Pancreas (tissue), 10 donors: Measurements from ENCODE around the gene PDGFRB. TPM values are rescaled to one million over a fixed set of nuclear protein-coding genes. Genes with fewer than 3 reads are reported as not detected.

Source experiments
- ATAC-seq, 4 donors: fragments of 200-7000 bp; cut with Tn5 transposase; one replicate each; pipeline versions ENCODE4 v1.8.0 to v1.9.1; 2020; ENCODE audit warnings: mild to moderate bottlenecking in 4 of 4, moderate library complexity in 4 of 4
- DNase-seq, 6 donors: peaks; one replicate each; pipeline ENCODE4 v3.0.0-alpha.2; 2020
- FAIRE-seq: peaks from 2 replicates; lab custom pipeline; 2012; peaks lifted over from hg19 to GRCh38; lab: Jason Lieb, UNC
- H3K27ac ChIP-seq, 4 donors: fragments of 200-600 bp; sonication (generic); 1 replicate in 3 of 4; 2 replicates in 1 of 4; pipeline versions ENCODE4 v1.5.0 to v1.8.0; 2020
- H3K27me3 ChIP-seq, 4 donors: fragments of 200-600 bp; one replicate each; pipeline ENCODE4 v1.8.0; 2021
- H3K36me3 ChIP-seq, 3 donors: fragments of 200-600 bp; sonication (generic) in 1 of 3; one replicate each; pipeline versions ENCODE4 v1.5.0 to v1.8.0; 2020 to 2021
- H3K4me1 ChIP-seq, 3 donors: fragments of 200-600 bp; one replicate each; pipeline ENCODE4 v1.8.0; 2021
- H3K4me3 ChIP-seq, 4 donors: fragments of 200-600 bp; sonication (generic) in 2 of 4; one replicate each; pipeline versions ENCODE4 v1.5.0 to v1.8.0; 2020 to 2021
- H3K9me3 ChIP-seq, 4 donors: fragments of 200-600 bp; one replicate each; pipeline ENCODE4 v1.8.0; 2021
- CTCF ChIP-seq, 4 donors: fragments of 200-600 bp; sonication (generic) in 3 of 4; IDR thresholded peaks; one replicate each; pipeline versions ENCODE4 v1.5.0 to v1.8.0; 2021; ENCODE audit warnings: antibody characterized with exemption in 4 of 4
- WGBS, 2 donors: extraction: QIAGEN DNeasy Blood & Tissue Kit; methylation state at CpG; one replicate each; pipeline ENCODE4 v1.1.7; 2013; 5-methylcytosine and 5-hydroxymethylcytosine counted together
- intact Hi-C, 3 donors: fragments of 100-400 bp; cut with DNase I; formaldehyde crosslinking; loops; one replicate each; pipeline versions ENCODE4 v1.11.1 to v1.14.2; 2022
- polyA plus RNA-seq, 2 donors: library from polyadenylated mRNA; stranded (reverse); fragments of 200-250 nt; gene quantifications; one replicate each; pipeline ENCODE4 v1.2.3, GENCODE V29; 2013
- total RNA-seq, 6 donors: library from RNA; stranded (reverse); fragmentation: NEBNext Ultra II Directional in 4 of 6; extraction: Animal tissue kit (Norgen Biotek cat#: 25700) in 4 of 6; gene quantifications; one replicate each; pipeline versions ENCODE4 v1.2.1 to v1.2.4, GENCODE V29; 2021 to 2023
- donor health status: healthy with polysubstance abuse.
- donor health status: DM: no; HTN: no; CAD: no; lungs with moderate emphysema.
- donor health status: DM: no; HTN: no; CAD: no.
- donor health status: control.
- donor health status: control.
- donor health status: Bipolar disorder and iron deficiency.
- donor health status: DM: yes; HTN: yes; CAD: no.
- donor health status: DM: no; HTN: no; CAD: no.
- donor health status: DM: no; HTN: no; CAD: no.
- donor health status: DM: yes; HTN: yes; CAD: no.

The PDGFRB gene
- total and polyA plus RNA-seq, 8 donors, result 7.2 to 48.6 (median 14.5) TPM

- intact Hi-C loops, result no loop called here
- DNase-seq (no peak), ATAC-seq (no peak), FAIRE-seq (no peak)
- no peaks in the 10 kb centered on the region for H3K27me3 ChIP-seq
- H3K4me1 ChIP-seq, result no peaks in the 10 kb centered on the region
- H3K9me3 ChIP-seq, result no peaks in the 10 kb centered on the region
- H3K36me3 ChIP-seq, result no peaks in the 10 kb centered on the region
- no peak overlapping the region for H3K4me3 ChIP-seq
- no peak for TF ChIP-seq CTCF (IDR thresholded peaks at IDR 0.05)
- H3K27ac ChIP-seq, result no peak overlapping the region
- WGBS, 2 donors, result 81 to 87% methylated on average over 4 of the region's 4 CpGs
Measured at GRCh38 chr5:150107909-150108447, 47.7 kb downstream of the PDGFRB start.

GRCh38 chr5:150106674-150107426, 48.8 kb downstream of the PDGFRB start:
- Histone ChIP-seq H3K9me3 (no peaks in the 10 kb centered on the region), H3K4me1 (no peaks in the 10 kb centered on the region), H3K4me3 (no peak overlapping the region), H3K27ac (no peak overlapping the region), H3K27me3 (no peaks in the 10 kb centered on the region), H3K36me3 (no peaks in the 10 kb centered on the region)
- DNase-seq (no peak), FAIRE-seq (no peak), ATAC-seq (peak in 1 of 4 donors; percentile 26)
- WGBS, 2 donors, result 86 to 87% methylated on average over 4 of the region's 4 CpGs
- no peak for TF ChIP-seq CTCF (IDR thresholded peaks at IDR 0.05)
- intact Hi-C loops, result no loop called here

- H3K4me1 ChIP-seq, result no peaks in the 10 kb centered on the region
- no peak for FAIRE-seq
- intact Hi-C loops, result no loop called here
- WGBS, 2 donors, result 81 to 87% methylated on average over 7 of the region's 7 CpGs
- peak in 2 of 4 donors; percentile 64 to 72 for ATAC-seq
- H3K36me3 ChIP-seq, result no peaks in the 10 kb centered on the region
- H3K9me3 ChIP-seq, result no peaks in the 10 kb centered on the region
- no peak for DNase-seq
- no peak overlapping the region for H3K4me3 ChIP-seq
- TF ChIP-seq CTCF (IDR thresholded peaks at IDR 0.05), result no peak
- no peaks in the 10 kb centered on the region for H3K27me3 ChIP-seq
- no peak overlapping the region for H3K27ac ChIP-seq
Measured at GRCh38 chr5:150105928-150106615, 49.6 kb downstream of the PDGFRB start.

GRCh38 chr5:150104550-150104870, 51.1 kb downstream of the PDGFRB start:
- no peak for DNase-seq
- intact Hi-C loops, result no loop called here

More at GRCh38 chr5:150104550-150104870, 51.1 kb downstream of the PDGFRB start:
- no peak for TF ChIP-seq CTCF (IDR thresholded peaks at IDR 0.05)
- 83 to 94% methylated on average over 2 of the region's 2 CpGs for WGBS, 2 donors
- Histone ChIP-seq H3K36me3 (no peaks in the 10 kb centered on the region), H3K4me1 (no peaks in the 10 kb centered on the region), H3K4me3 (no peak overlapping the region), H3K9me3 (no peaks in the 10 kb centered on the region), H3K27ac (no peak overlapping the region), H3K27me3 (no peaks in the 10 kb centered on the region)
- FAIRE-seq (no peak), ATAC-seq (no peak)
